ENCODE measurements around the gene EFNB1. TPM values are rescaled to one million over a fixed set of nuclear protein-coding genes. Genes with fewer than 3 reads are reported as not detected.
A peak's percentile ranks its signal among the peaks of the same experiment; 100 is the strongest.

EFNB1 gene
- total RNA-seq, 4 donors from 2014 or later = 19.0 to 77.6 (median 55.3) TPM

GRCh38 chrX:68867458-68868112 is 38.8 kb downstream of the EFNB1 start:
- Histone ChIP-seq H3K27me3 (no peaks in the 10 kb centered on the region), H3K27ac (peak overlapping the region in 3 of 4 donors; percentile 53 to 89 (median 88)), H3K36me3 (no peaks in the 10 kb centered on the region), H3K4me1 (no peaks in the 10 kb centered on the region), H3K9me3 (no peaks in the 10 kb centered on the region), H3K4me3 (no peak overlapping the region)
- peak in 2 of 3 donors; percentile 61 to 62 for DNase-seq
- no peak for TF ChIP-seq CTCF (IDR thresholded peaks at IDR 0.05)
- peak in 1 of 2 donors; percentile 24 for TF ChIP-seq POLR2A (IDR thresholded peaks at IDR 0.05)

GRCh38 chrX:68868316-68868715 is 39.5 kb downstream of the EFNB1 start:
- no peaks in the 10 kb centered on the region for H3K36me3 ChIP-seq
- H3K27ac ChIP-seq = peak overlapping the region in 3 of 4 donors; percentile 53 to 89 (median 88)
- no peak for DNase-seq
- no peaks in the 10 kb centered on the region for H3K27me3 ChIP-seq
- no peak overlapping the region for H3K4me3 ChIP-seq
- no peaks in the 10 kb centered on the region for H3K4me1 ChIP-seq
- no peaks in the 10 kb centered on the region for H3K9me3 ChIP-seq
- TF ChIP-seq POLR2A (IDR thresholded peaks at IDR 0.05) (no peak), CTCF (IDR thresholded peaks at IDR 0.05) (no peak)

GRCh38 chrX:68868902-68869800 is 40.3 kb downstream of the EFNB1 start:
- DNase-seq = peak in 1 of 3 donors; percentile 78
- peak in 1 of 2 donors; percentile 25 for TF ChIP-seq POLR2A (IDR thresholded peaks at IDR 0.05)
- peak in 1 of 6 experiments; percentile 3 for TF ChIP-seq CTCF (IDR thresholded peaks at IDR 0.05)
- peak overlapping the region in 3 of 4 donors; percentile 62 to 89 (median 88) for H3K27ac ChIP-seq
- H3K4me1 ChIP-seq = no peaks in the 10 kb centered on the region
- no peaks in the 10 kb centered on the region for H3K9me3 ChIP-seq
- no peak overlapping the region for H3K4me3 ChIP-seq
- H3K36me3 ChIP-seq = no peaks in the 10 kb centered on the region
- no peaks in the 10 kb centered on the region for H3K27me3 ChIP-seq

- peak in 1 of 3 donors; percentile 49 for DNase-seq
- Histone ChIP-seq H3K4me1 (no peaks in the 10 kb centered on the region), H3K36me3 (no peaks in the 10 kb centered on the region), H3K4me3 (no peak overlapping the region), H3K27me3 (no peaks in the 10 kb centered on the region), H3K9me3 (no peaks in the 10 kb centered on the region), H3K27ac (peak overlapping the region in 2 of 4 donors; percentile 8 to 88)
- TF ChIP-seq POLR2A (IDR thresholded peaks at IDR 0.05) = no peak
- TF ChIP-seq CTCF (IDR thresholded peaks at IDR 0.05) = no peak
Measured at GRCh38 chrX:68870357-68870756, 41.5 kb downstream of the EFNB1 start.

GRCh38 chrX:68872171-68872570 is 43.4 kb downstream of the EFNB1 start:
- Histone ChIP-seq H3K27me3 (no peaks in the 10 kb centered on the region), H3K27ac (no peak overlapping the region), H3K9me3 (no peaks in the 10 kb centered on the region), H3K4me3 (no peak overlapping the region), H3K4me1 (no peaks in the 10 kb centered on the region), H3K36me3 (no peaks in the 10 kb centered on the region)
- DNase-seq = no peak
- TF ChIP-seq POLR2A (IDR thresholded peaks at IDR 0.05) = no peak
- no peak for TF ChIP-seq CTCF (IDR thresholded peaks at IDR 0.05)
